ENCODE measurements around the gene ATF6.

The ATF6 gene

DNA sequence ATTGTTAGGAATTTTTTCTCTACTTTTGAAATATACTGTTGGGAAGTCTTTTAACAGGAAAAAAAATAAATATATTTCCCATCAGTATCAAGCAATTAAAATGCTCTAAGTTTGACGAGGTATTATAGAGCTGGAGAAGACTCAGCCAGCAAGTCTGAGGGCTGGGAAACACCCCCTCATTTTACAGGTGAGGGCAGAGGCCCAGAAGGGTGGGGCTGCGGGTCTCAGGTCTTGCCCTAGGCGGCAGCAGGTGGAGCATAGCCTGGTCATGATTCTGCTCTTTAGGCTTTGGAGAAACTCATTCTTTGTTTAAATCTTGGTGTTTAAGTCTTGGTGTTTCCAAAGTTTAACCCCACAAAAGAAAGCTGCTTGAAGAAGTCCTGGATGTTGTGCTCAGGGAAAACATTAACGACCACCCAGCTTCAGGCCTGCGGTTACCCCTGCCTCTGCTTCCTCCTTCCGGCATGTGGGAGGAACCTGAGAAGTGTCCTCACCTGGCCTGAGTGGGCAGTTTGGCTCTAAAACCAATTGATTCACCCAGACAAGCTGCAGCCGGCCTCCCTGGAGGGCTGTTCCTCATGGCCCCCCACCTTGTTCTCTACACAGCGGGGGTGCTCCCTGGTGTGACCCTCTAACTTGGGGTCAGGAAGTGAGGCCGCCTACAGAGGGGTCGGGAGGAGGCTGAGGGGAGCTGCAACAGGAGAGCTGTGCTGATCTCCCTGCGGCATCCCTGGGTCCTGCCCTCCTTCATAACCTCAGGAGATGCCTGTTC lies 215.8 kb downstream of the ATF6 start:
- DNase-seq (ENCODE audit: extremely low read depth, low read depth) = no peak
- TF ChIP-seq, protein P1, sequence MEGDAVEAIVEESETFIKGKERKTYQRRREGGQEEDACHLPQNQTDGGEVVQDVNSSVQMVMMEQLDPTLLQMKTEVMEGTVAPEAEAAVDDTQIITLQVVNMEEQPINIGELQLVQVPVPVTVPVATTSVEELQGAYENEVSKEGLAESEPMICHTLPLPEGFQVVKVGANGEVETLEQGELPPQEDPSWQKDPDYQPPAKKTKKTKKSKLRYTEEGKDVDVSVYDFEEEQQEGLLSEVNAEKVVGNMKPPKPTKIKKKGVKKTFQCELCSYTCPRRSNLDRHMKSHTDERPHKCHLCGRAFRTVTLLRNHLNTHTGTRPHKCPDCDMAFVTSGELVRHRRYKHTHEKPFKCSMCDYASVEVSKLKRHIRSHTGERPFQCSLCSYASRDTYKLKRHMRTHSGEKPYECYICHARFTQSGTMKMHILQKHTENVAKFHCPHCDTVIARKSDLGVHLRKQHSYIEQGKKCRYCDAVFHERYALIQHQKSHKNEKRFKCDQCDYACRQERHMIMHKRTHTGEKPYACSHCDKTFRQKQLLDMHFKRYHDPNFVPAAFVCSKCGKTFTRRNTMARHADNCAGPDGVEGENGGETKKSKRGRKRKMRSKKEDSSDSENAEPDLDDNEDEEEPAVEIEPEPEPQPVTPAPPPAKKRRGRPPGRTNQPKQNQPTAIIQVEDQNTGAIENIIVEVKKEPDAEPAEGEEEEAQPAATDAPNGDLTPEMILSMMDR (IDR thresholded peaks at IDR 0.05; ENCODE audit: low read depth, low read length) = no peak

DNA sequence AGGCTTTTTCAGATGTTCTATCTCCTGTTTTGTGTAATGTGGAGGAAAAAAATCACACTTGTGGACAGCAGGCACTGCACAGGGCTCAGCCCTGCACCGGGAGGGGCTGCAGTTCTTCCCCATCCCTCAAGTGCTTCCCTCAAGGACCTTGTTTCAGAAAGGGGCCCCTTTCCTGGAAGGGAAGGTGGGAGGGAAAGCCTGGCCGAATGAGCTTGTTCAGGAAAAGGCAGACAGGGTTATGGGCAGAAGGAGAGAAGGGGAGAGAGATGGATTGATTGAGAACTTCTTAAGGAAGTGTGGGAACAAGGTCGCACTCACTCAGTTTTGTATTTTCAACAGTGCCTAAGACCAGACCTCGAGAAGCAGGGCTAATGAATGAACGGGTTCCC lies 216.4 kb downstream of the ATF6 start:
- TF ChIP-seq, protein P1 (IDR thresholded peaks at IDR 0.05; ENCODE audit: low read depth, low read length) = no peak
- no peak for DNase-seq (ENCODE audit: extremely low read depth, low read depth)

DNA sequence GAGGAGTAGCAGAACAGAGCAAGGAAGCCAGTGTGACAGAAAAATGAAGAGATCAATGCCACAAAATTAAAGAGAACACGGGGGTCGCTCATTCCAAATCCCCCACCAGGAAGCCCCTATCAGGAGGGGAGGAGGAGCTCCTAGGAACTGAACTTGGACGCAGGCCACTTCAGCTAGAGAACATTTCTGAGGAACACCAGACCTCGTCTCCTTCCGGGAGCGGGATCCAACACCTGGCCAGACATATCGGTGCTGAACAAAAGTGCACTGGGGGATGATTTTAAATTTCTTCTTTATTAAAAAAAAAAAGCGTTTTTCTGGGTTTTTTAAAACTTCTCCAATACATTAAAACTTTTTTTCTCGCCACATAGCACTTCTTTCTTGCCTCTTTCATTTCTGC lies 216.8 kb downstream of the ATF6 start:
- DNase-seq (ENCODE audit: extremely low read depth, low read depth) = no peak
- TF ChIP-seq, protein P1 (IDR thresholded peaks at IDR 0.05; ENCODE audit: low read depth, low read length) = no peak

DNA sequence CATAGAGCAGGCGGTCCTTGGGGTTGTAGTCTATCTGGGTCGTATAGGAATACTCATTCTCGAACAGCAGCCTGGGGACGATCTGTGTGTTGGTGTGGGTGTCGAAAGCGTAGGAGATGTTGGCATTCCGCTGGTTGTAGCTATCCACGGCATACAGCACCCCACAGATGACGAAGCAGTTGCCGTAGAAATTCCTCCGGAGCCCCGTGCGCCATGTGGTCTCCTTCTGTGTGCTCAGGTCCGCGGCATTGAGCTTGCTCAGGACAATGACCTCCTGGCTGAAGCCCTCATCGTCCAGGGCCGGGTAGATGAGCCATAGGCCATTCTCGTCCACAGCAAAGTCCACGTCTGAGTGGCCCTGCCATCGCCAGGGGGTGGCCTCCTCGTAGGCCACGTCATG lies 217.6 kb downstream of the ATF6 start:
- DNase-seq (ENCODE audit: extremely low read depth, low read depth) = no peak
- TF ChIP-seq, protein P1 (IDR thresholded peaks at IDR 0.05; ENCODE audit: low read depth, low read length) = no peak

DNA sequence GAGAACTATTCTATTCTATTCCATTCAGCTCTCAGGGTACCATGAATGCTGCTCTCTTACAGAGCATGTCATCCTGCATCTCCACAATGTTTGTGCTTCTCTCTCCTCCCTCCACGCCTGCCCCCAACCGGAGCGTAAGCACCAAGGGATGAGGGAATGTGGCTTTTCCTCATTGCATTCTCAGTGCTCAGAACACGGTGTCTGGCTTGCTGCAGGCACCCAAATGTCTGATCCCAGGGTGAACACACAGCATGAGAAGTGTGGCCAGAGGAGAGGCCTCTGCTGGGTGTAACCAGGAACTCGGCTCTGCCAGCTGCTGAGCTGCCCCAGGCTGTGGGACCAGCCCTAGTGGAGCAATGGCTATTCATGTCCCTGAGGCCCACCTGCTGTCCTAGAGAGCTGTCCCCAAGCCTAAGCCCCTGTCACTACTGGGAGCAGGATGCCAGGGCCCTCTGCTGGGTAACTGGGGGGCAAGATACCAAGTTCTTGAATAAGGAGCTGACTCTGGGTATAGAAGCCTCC lies 219.2 kb downstream of the ATF6 start:
- no peak for DNase-seq (ENCODE audit: extremely low read depth, low read depth)
- TF ChIP-seq, protein P1 (IDR thresholded peaks at IDR 0.05; ENCODE audit: low read depth, low read length) = no peak

DNA sequence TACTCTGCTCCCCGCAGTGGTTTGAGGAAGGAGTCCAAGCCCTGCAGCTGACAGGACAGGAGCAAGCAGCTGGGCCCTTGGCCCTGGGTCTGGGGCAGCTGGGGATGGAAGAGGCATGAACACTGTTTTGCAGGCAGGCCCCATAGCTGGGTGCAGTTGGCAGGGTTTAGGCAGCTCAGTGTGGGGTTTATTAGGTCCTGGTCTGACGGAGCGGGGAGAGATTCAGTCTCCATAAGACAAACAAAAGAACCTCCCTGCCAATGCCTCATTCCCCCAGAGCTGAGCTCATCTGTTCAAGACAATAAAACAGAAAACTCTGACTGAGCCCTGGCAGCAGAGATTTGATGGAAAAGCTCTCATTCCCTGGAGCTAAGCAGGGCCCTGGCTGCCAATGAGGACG lies 220.2 kb downstream of the ATF6 start:
- no peak for DNase-seq (ENCODE audit: extremely low read depth, low read depth)
- TF ChIP-seq, protein P1 (IDR thresholded peaks at IDR 0.05; ENCODE audit: low read depth, low read length) = no peak

DNA sequence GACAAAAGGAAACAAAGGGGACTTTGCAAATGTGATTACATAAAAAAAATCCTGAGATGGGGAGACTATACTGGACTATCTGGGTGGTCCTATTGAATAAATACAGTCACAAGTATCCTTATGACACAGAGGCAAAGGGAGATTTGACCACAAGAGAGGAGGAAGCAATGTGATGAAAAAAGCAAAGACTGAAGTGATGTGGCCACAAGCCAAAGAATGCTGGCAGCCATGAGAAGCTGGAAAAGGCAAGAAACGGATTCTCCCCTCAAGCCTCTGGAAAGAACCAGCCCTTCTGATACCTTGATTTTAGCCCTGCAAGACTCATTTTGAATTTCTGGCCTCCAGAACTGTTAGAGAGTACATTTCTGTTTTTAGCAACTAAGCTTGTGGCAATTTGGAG lies 221.2 kb downstream of the ATF6 start:
- TF ChIP-seq, protein P1 (IDR thresholded peaks at IDR 0.05; ENCODE audit: low read depth, low read length) = no peak
- DNase-seq (ENCODE audit: extremely low read depth, low read depth) = no peak
